ENCODE measurements around the gene MGAT4A.

DNA sequence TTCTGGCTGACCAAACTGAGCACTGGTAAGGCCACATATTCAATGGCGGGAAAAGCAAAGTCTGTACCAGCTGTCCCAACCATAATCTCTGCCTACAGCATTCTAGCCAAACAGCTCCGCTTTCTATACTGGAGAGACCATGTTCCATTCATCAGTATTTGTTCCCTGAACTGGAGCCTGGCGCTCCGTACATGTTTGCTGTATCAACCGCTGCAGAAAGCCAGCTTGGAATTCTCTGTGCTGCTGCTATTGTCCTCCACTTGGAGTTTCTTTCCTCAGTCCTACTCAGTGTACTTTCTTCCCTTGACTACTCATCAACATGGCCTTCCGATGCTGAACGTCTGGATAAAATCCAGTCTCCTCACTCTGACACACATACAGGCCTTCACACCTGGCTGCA lies 124.5 kb downstream of the MGAT4A start:
- TF ChIP-seq, protein P1, sequence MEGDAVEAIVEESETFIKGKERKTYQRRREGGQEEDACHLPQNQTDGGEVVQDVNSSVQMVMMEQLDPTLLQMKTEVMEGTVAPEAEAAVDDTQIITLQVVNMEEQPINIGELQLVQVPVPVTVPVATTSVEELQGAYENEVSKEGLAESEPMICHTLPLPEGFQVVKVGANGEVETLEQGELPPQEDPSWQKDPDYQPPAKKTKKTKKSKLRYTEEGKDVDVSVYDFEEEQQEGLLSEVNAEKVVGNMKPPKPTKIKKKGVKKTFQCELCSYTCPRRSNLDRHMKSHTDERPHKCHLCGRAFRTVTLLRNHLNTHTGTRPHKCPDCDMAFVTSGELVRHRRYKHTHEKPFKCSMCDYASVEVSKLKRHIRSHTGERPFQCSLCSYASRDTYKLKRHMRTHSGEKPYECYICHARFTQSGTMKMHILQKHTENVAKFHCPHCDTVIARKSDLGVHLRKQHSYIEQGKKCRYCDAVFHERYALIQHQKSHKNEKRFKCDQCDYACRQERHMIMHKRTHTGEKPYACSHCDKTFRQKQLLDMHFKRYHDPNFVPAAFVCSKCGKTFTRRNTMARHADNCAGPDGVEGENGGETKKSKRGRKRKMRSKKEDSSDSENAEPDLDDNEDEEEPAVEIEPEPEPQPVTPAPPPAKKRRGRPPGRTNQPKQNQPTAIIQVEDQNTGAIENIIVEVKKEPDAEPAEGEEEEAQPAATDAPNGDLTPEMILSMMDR (IDR thresholded peaks at IDR 0.05): no peak
- no peak for TF ChIP-seq POLR2A (IDR thresholded peaks at IDR 0.05)

Measured in vagina (tissue), 2 donors.